ENCODE data around the gene DNAH2. TPM values are rescaled to one million over a fixed set of nuclear protein-coding genes. Genes with fewer than 3 reads are reported as not detected.
A peak's percentile ranks its signal among the peaks of the same experiment; 100 is the strongest.

The DNAH2 gene
- total RNA-seq, 1 donor from 2014 or later = 0.09 TPM

- H3K4me3 ChIP-seq = no peak overlapping the region
- H3K27me3 Mint-ChIP-seq (ENCODE audit: insufficient read depth, low read depth) = peaks cover 7% of the 10 kb centered on the region
- H3F3A ChIP-seq (ENCODE audit: low read depth) = no peaks in the 10 kb centered on the region
- TF ChIP-seq CTCF (IDR thresholded peaks at IDR 0.05) (no peak), EZH2 (IDR thresholded peaks at IDR 0.05) (no peak), EZH2phosphoT487 (IDR thresholded peaks at IDR 0.05) (no peak)
- no peak overlapping the region for H3K27ac Mint-ChIP-seq
- H3K36me3 ChIP-seq = no peaks in the 10 kb centered on the region
- DNase-seq (ENCODE audit: low spot score) = no peak
- no peak overlapping the region for H3K9ac ChIP-seq
- no peak overlapping the region for H3K4me2 ChIP-seq
- no peaks in the 10 kb centered on the region for H3K79me2 ChIP-seq (ENCODE audit: low read depth)
- no peaks in the 10 kb centered on the region for H3K27me3 ChIP-seq
- H3K9me3 Mint-ChIP-seq = no peaks in the 10 kb centered on the region
- H3K36me3 Mint-ChIP-seq = no peaks in the 10 kb centered on the region
- no peak overlapping the region for H3K27ac ChIP-seq
- peak overlapping the region; percentile 34 for H2AFZ ChIP-seq (replicated peaks)
- H3K4me3 Mint-ChIP-seq = no peak overlapping the region
- H3K4me1 Mint-ChIP-seq = peaks cover 2% of the 10 kb centered on the region
- H3K4me1 ChIP-seq = no peaks in the 10 kb centered on the region
- H3K9me3 ChIP-seq (ENCODE audit: low read depth) = no peaks in the 10 kb centered on the region
- H4K20me1 ChIP-seq (ENCODE audit: low read depth) = no peaks in the 10 kb centered on the region
Observed at GRCh38 chr17:7786866-7787265, 69.3 kb downstream of the DNAH2 start.

GRCh38 chr17:7789131-7789530 lies 71.6 kb downstream of the DNAH2 start:
- no peak overlapping the region for H3K9ac ChIP-seq
- DNase-seq (ENCODE audit: low spot score) = no peak
- Mint-ChIP-seq H3K27ac (no peak overlapping the region), H3K36me3 (no peaks in the 10 kb centered on the region), H3K4me1 (peaks cover 2% of the 10 kb centered on the region), H3K27me3 (ENCODE audit: insufficient read depth, low read depth) (peaks cover 5% of the 10 kb centered on the region), H3K4me3 (no peak overlapping the region), H3K9me3 (no peaks in the 10 kb centered on the region)
- no peak overlapping the region for H3K4me3 ChIP-seq
- peaks cover 5% of the 10 kb centered on the region for H3K4me1 ChIP-seq
- no peaks in the 10 kb centered on the region for H3K79me2 ChIP-seq (ENCODE audit: low read depth)
- H3K4me2 ChIP-seq = no peak overlapping the region
- no peaks in the 10 kb centered on the region for H3F3A ChIP-seq (ENCODE audit: low read depth)
- H3K9me3 ChIP-seq (ENCODE audit: low read depth) = no peaks in the 10 kb centered on the region
- no peaks in the 10 kb centered on the region for H3K36me3 ChIP-seq
- H2AFZ ChIP-seq (replicated peaks) = no peak overlapping the region
- H3K27me3 ChIP-seq = no peaks in the 10 kb centered on the region
- TF ChIP-seq EZH2phosphoT487 (IDR thresholded peaks at IDR 0.05) (no peak), CTCF (IDR thresholded peaks at IDR 0.05) (no peak), EZH2 (IDR thresholded peaks at IDR 0.05) (no peak)
- H3K27ac ChIP-seq = no peak overlapping the region
- no peaks in the 10 kb centered on the region for H4K20me1 ChIP-seq (ENCODE audit: low read depth)

- H3K9me3 Mint-ChIP-seq = no peaks in the 10 kb centered on the region
- H3K9ac ChIP-seq = no peak overlapping the region
- no peak overlapping the region for H3K4me3 ChIP-seq
- H3K27me3 ChIP-seq = no peaks in the 10 kb centered on the region
- no peaks in the 10 kb centered on the region for H3K79me2 ChIP-seq (ENCODE audit: low read depth)
- no peak overlapping the region for H3K27ac ChIP-seq
- peaks cover 2% of the 10 kb centered on the region for H3K4me1 Mint-ChIP-seq
- H3F3A ChIP-seq (ENCODE audit: low read depth) = no peaks in the 10 kb centered on the region
- H3K36me3 ChIP-seq = no peaks in the 10 kb centered on the region
- peaks cover 6% of the 10 kb centered on the region for H3K4me1 ChIP-seq
- H2AFZ ChIP-seq (replicated peaks) = no peak overlapping the region
- TF ChIP-seq EZH2 (IDR thresholded peaks at IDR 0.05) (no peak), CTCF (IDR thresholded peaks at IDR 0.05) (no peak), EZH2phosphoT487 (IDR thresholded peaks at IDR 0.05) (no peak)
- no peaks in the 10 kb centered on the region for H4K20me1 ChIP-seq (ENCODE audit: low read depth)
- H3K4me2 ChIP-seq = no peak overlapping the region
- H3K9me3 ChIP-seq (ENCODE audit: low read depth) = no peaks in the 10 kb centered on the region
- no peak for DNase-seq (ENCODE audit: low spot score)
- H3K36me3 Mint-ChIP-seq = no peaks in the 10 kb centered on the region
- H3K27me3 Mint-ChIP-seq (ENCODE audit: insufficient read depth, low read depth) = peaks cover 5% of the 10 kb centered on the region
- no peak overlapping the region for H3K4me3 Mint-ChIP-seq
- no peak overlapping the region for H3K27ac Mint-ChIP-seq
Observed at GRCh38 chr17:7790150-7790549, 72.6 kb downstream of the DNAH2 start.

Data from neural progenitor cell (in vitro differentiated cells).